Activated B cell treated with CpG ODN at 0.5 μM for 24 hours (primary cell): ENCODE results near the gene MET. TPM values are rescaled to one million over a fixed set of nuclear protein-coding genes. Genes with fewer than 3 reads are reported as not detected.
"Not testable (repeated sequence)": the region's sequence is repeated elsewhere in the genome, so short reads cannot be mapped to it uniquely, and the experiment has no call there.

Experiments
- ATAC-seq: fragments of 200-7000 bp; cut with Tn5 transposase; one replicate; pipeline ENCODE4 v1.10.0; 2021; ENCODE audit warnings: low read depth, mild to moderate bottlenecking, moderate library complexity
- CTCF ChIA-PET: fragments of 350-600 bp; sonication (Branson Sonifier 250); formaldehyde crosslinking; loops from one replicate; lab custom pipeline; 2021; ENCODE audit warnings: antibody characterized with exemption; lab: Charles Lee
- POLR2A ChIA-PET: fragments of 350-600 bp; sonication (Branson Sonifier 250); formaldehyde crosslinking; loops from one replicate; lab custom pipeline; 2021; ENCODE audit warnings: antibody characterized with exemption; lab: Charles Lee
- DNase-seq: peaks from one replicate; pipeline ENCODE4 v3.0.0; 2022
- H3K27ac Mint-ChIP-seq: one replicate; pipeline ENCODE4 v1.8.0; 2020; ENCODE audit warnings: mixed read lengths
- H3K27me3 Mint-ChIP-seq: one replicate; pipeline ENCODE4 v1.8.0; 2021; ENCODE audit warnings: mixed read lengths
- H3K36me3 Mint-ChIP-seq: one replicate; pipeline ENCODE4 v1.8.0; 2021; ENCODE audit warnings: low read depth, mixed read lengths
- H3K4me1 Mint-ChIP-seq: one replicate; pipeline ENCODE4 v1.8.0; 2021; ENCODE audit warnings: mixed read lengths
- H3K4me3 Mint-ChIP-seq: one replicate; pipeline ENCODE4 v1.8.0; 2020; ENCODE audit warnings: mild to moderate bottlenecking, mixed read lengths
- H3K9me3 Mint-ChIP-seq: one replicate; pipeline ENCODE4 v1.8.0; 2020; ENCODE audit warnings: mixed read lengths
- CTCF ChIP-seq: fragments of 200-600 bp; IDR thresholded peaks from one replicate; pipeline ENCODE4 v1.8.0; 2022; ENCODE audit warnings: antibody characterized with exemption, mild to moderate bottlenecking
- intact Hi-C: fragments of 100-400 bp; cut with micrococcal nuclease; formaldehyde crosslinking; loops from one replicate; pipeline ENCODE4 v1.15.1; 2024
- total RNA-seq: library from RNA; stranded (reverse); gene quantifications from 2 replicates; pipeline ENCODE4 v1.2.3, GENCODE V29; 2022

MET gene
- total RNA-seq, 1 donor from 2014 or later = 1.1 TPM

- Mint-ChIP-seq H3K27me3 (no peaks in the 10 kb centered on the region), H3K27ac (no peak overlapping the region), H3K9me3 (no peaks in the 10 kb centered on the region), H3K4me3 (no peak overlapping the region), H3K4me1 (no peaks in the 10 kb centered on the region), H3K36me3 (no peaks in the 10 kb centered on the region)
- TF ChIP-seq CTCF = no peak
- ATAC-seq = no peak
- POLR2A ChIA-PET = no interaction called here
- CTCF ChIA-PET = interaction anchor here (1.9 kb wide), 2 partner anchors 224 to 226 kb away, joined by 6 to 14 read pairs; no protein-coding TSS in a partner anchor
- no peak for DNase-seq
- intact Hi-C loops = no loop called here
These were observed 143.0 kb downstream of the MET start for GRCh38 chr7:116815041-116815440.

GRCh38 chr7:116820149-116820548 lies 148.2 kb downstream of the MET start:
- TF ChIP-seq CTCF = no peak
- Mint-ChIP-seq H3K4me1 (peaks cover 7% of the 10 kb centered on the region), H3K36me3 (no peaks in the 10 kb centered on the region), H3K4me3 (no peak overlapping the region), H3K27ac (no peak overlapping the region), H3K27me3 (peaks cover 5% of the 10 kb centered on the region), H3K9me3 (peaks cover 4% of the 10 kb centered on the region)
- CTCF ChIA-PET = interaction anchor here (0.7 to 1.2 kb wide), 2 partner anchors 13 to 229 kb away, joined by 3 to 7 read pairs; no protein-coding TSS in a partner anchor
- no peak for DNase-seq
- intact Hi-C loops = no loop called here
- no peak for ATAC-seq
- POLR2A ChIA-PET = no interaction called here

GRCh38 chr7:116821647-116822046 lies 149.7 kb downstream of the MET start:
- H3K4me3 Mint-ChIP-seq, POLR2A ChIA-PET, H3K9me3 Mint-ChIP-seq, intact Hi-C loops, H3K36me3 Mint-ChIP-seq, CTCF ChIA-PET, ATAC-seq, DNase-seq, H3K27ac Mint-ChIP-seq, H3K4me1 Mint-ChIP-seq: not testable (repeated sequence)
- H3K27me3 Mint-ChIP-seq = peaks cover 12% of the 10 kb centered on the region

GRCh38 chr7:116824449-116824848 lies 152.5 kb downstream of the MET start:
- POLR2A ChIA-PET = no interaction called here
- no peak for TF ChIP-seq CTCF
- CTCF ChIA-PET = no interaction called here
- Mint-ChIP-seq H3K4me3 (no peak overlapping the region), H3K27me3 (peaks cover 19% of the 10 kb centered on the region), H3K27ac (no peak overlapping the region), H3K36me3 (no peaks in the 10 kb centered on the region), H3K9me3 (peaks cover 6% of the 10 kb centered on the region), H3K4me1 (peaks cover 7% of the 10 kb centered on the region)
- intact Hi-C loops = no loop called here
- ATAC-seq = no peak
- DNase-seq = no peak

- Mint-ChIP-seq H3K27ac (no peak overlapping the region), H3K4me1 (peaks cover 7% of the 10 kb centered on the region), H3K36me3 (no peaks in the 10 kb centered on the region), H3K27me3 (peaks cover 21% of the 10 kb centered on the region), H3K4me3 (no peak overlapping the region), H3K9me3 (peaks cover 6% of the 10 kb centered on the region)
- no peak for DNase-seq
- no peak for TF ChIP-seq CTCF
- intact Hi-C loops = no loop called here
- CTCF ChIA-PET = no interaction called here
- POLR2A ChIA-PET = no interaction called here
- no peak for ATAC-seq
These were observed 156.3 kb downstream of the MET start for GRCh38 chr7:116828281-116828680.

GRCh38 chr7:116829041-116829440 lies 157.0 kb downstream of the MET start:
- Mint-ChIP-seq H3K9me3 (peaks cover 6% of the 10 kb centered on the region), H3K27ac (no peak overlapping the region), H3K4me1 (peaks cover 7% of the 10 kb centered on the region), H3K4me3 (no peak overlapping the region), H3K36me3 (no peaks in the 10 kb centered on the region), H3K27me3 (peaks cover 20% of the 10 kb centered on the region)
- intact Hi-C loops = no loop called here
- no peak for ATAC-seq
- ChIA-PET CTCF (no interaction called here), POLR2A (no interaction called here)
- no peak for DNase-seq
- no peak for TF ChIP-seq CTCF
